ENCODE results near the gene NTHL1. TPM values are rescaled to one million over a fixed set of nuclear protein-coding genes. Genes with fewer than 3 reads are reported as not detected.

Gene NTHL1
- total RNA-seq, 1 experiment from 2014 or later = 157 TPM

- DNase-seq (ENCODE audit: low spot score) = peak; percentile 80
These were observed 5.3 kb downstream of the NTHL1 start for GRCh38 chr16:2042171-2042985.

GRCh38 chr16:2040787-2041522, 6.7 kb downstream of the NTHL1 start:
- DNase-seq (ENCODE audit: low spot score) = peak; percentile 93

- DNase-seq (ENCODE audit: low spot score) = peak; percentile 30
These were observed 7.4 kb downstream of the NTHL1 start for GRCh38 chr16:2040041-2040786.

- DNase-seq (ENCODE audit: low spot score) = peak; percentile 72
These were observed 8.2 kb downstream of the NTHL1 start for GRCh38 chr16:2039274-2040031.

- no peak for DNase-seq (ENCODE audit: low spot score)
These were observed 9.0 kb downstream of the NTHL1 start for GRCh38 chr16:2038382-2039231.

GRCh38 chr16:2037647-2038381, 9.8 kb downstream of the NTHL1 start:
- DNase-seq (ENCODE audit: low spot score) = no peak

GRCh38 chr16:2037115-2037514, 10.5 kb downstream of the NTHL1 start:
- DNase-seq (ENCODE audit: low spot score) = no peak

GRCh38 chr16:2036200-2036966, 11.3 kb downstream of the NTHL1 start:
- no peak for DNase-seq (ENCODE audit: low spot score)

GRCh38 chr16:2035431-2036199, 12.0 kb downstream of the NTHL1 start:
- DNase-seq (ENCODE audit: low spot score) = peak; percentile 82

GRCh38 chr16:2034696-2035430, 12.8 kb downstream of the NTHL1 start:
- peak; percentile 32 for DNase-seq (ENCODE audit: low spot score)

GRCh38 chr16:2033909-2034695, 13.5 kb downstream of the NTHL1 start:
- DNase-seq (ENCODE audit: low spot score) = peak; percentile 48

GRCh38 chr16:2033057-2033908, 14.4 kb downstream of the NTHL1 start:
- DNase-seq (ENCODE audit: low spot score) = peak; percentile 69

GRCh38 chr16:2032285-2033056, 15.2 kb downstream of the NTHL1 start:
- DNase-seq (ENCODE audit: low spot score) = no peak

- no peak for DNase-seq (ENCODE audit: low spot score)
These were observed 16.5 kb downstream of the NTHL1 start for GRCh38 chr16:2031081-2031577.

GRCh38 chr16:2030036-2030435, 17.6 kb downstream of the NTHL1 start:
- no peak for DNase-seq (ENCODE audit: low spot score)
